SK-N-SH treated with all-trans-retinoic acid at 6 μM for 48 hours (cell line): ENCODE data around the gene ZNF578.

ENCODE experiments used
- ATAC-seq: fragments of 200-7000 bp; cut with Tn5 transposase; 3 replicates; pipeline ENCODE4 v1.9.1; 2020; ENCODE audit warnings: mild to moderate bottlenecking, moderate library complexity
- ARNTL ChIP-seq: fragments of 450-650 bp; formaldehyde crosslinking; IDR thresholded peaks from 2 replicates; pipeline ENCODE4 v1.5.0; 2020; ENCODE audit warnings: low read depth, mild to moderate bottlenecking, moderate library complexity, borderline replicate concordance
- BACH2 ChIP-seq: fragments of 250-450 bp; sonication (Bioruptor Pico); IDR thresholded peaks from 2 replicates; pipeline ENCODE4 v1.9.0; 2021; ENCODE audit warnings: mild to moderate bottlenecking, borderline replicate concordance
- CSDC2 ChIP-seq: fragments of 250-450 bp; sonication (Bioruptor Pico); IDR thresholded peaks from 2 replicates; pipeline ENCODE4 v1.5.0; 2020; ENCODE audit warnings: mild to moderate bottlenecking, moderate library complexity
- CSRNP3 ChIP-seq: fragments of 250-450 bp; sonication (Bioruptor Pico); IDR thresholded peaks from 2 replicates; pipeline ENCODE4 v1.5.1; 2021; ENCODE audit warnings: mild to moderate bottlenecking, moderate library complexity
- ESRRG ChIP-seq: fragments of 250-450 bp; sonication (Bioruptor Pico); IDR thresholded peaks from 2 replicates; pipeline ENCODE4 v1.6.1; 2021; ENCODE audit warnings: mild to moderate bottlenecking
- GLIS3 ChIP-seq: fragments of 250-450 bp; sonication (Bioruptor Pico); IDR thresholded peaks from 2 replicates; pipeline ENCODE4 v1.5.0; 2020; ENCODE audit warnings: mild to moderate bottlenecking, moderate library complexity
- ISL1 ChIP-seq: fragments of 250-450 bp; sonication (Bioruptor Pico); IDR thresholded peaks from 2 replicates; pipeline ENCODE4 v2.1.2; 2022; ENCODE audit warnings: mild to moderate bottlenecking, moderate library complexity
- OSR1 ChIP-seq: fragments of 250-450 bp; sonication (Bioruptor Pico); IDR thresholded peaks from 2 replicates; pipeline ENCODE4 v1.8.0; 2022; ENCODE audit warnings: moderate library complexity, mild to moderate bottlenecking, inconsistent platforms
- POU6F1 ChIP-seq: fragments of 250-450 bp; sonication (Bioruptor Pico); IDR thresholded peaks from 2 replicates; pipeline ENCODE4 v1.8.0; 2021; ENCODE audit warnings: low read depth, mild to moderate bottlenecking, moderate library complexity, borderline replicate concordance
- PPARA ChIP-seq: fragments of 250-450 bp; sonication (Bioruptor Pico); IDR thresholded peaks from 2 replicates; pipeline ENCODE4 v1.5.0; 2020; ENCODE audit warnings: mild to moderate bottlenecking, borderline replicate concordance
- RARB ChIP-seq: fragments of 250-450 bp; sonication (Bioruptor Pico); IDR thresholded peaks from 2 replicates; pipeline ENCODE4 v1.8.0; 2021; ENCODE audit warnings: mild to moderate bottlenecking, moderate library complexity
- SNAI2 ChIP-seq: fragments of 250-450 bp; sonication (Bioruptor Pico); IDR thresholded peaks from 2 replicates; pipeline ENCODE4 v1.5.0; 2020; ENCODE audit warnings: mild to moderate bottlenecking, moderate library complexity
- TCF4 ChIP-seq: fragments of 250-450 bp; sonication (Bioruptor Pico); IDR thresholded peaks from 2 replicates; pipeline ENCODE4 v1.8.0; 2021; ENCODE audit warnings: mild to moderate bottlenecking, moderate library complexity, borderline replicate concordance
- TOX ChIP-seq: fragments of 250-450 bp; sonication (Bioruptor Pico); IDR thresholded peaks from 2 replicates; pipeline ENCODE4 v1.8.0; 2021; ENCODE audit warnings: mild to moderate bottlenecking, moderate library complexity, borderline replicate concordance
- TSHZ2 ChIP-seq: fragments of 250-450 bp; sonication (Bioruptor Pico); IDR thresholded peaks from 2 replicates; pipeline ENCODE4 v1.5.0; 2020; ENCODE audit warnings: mild to moderate bottlenecking, moderate library complexity
- ZC3H10 ChIP-seq: fragments of 250-450 bp; sonication (Bioruptor Pico); IDR thresholded peaks from 2 replicates; pipeline ENCODE4 v1.5.1; 2021; ENCODE audit warnings: mild to moderate bottlenecking, moderate library complexity
- ZFP3 ChIP-seq: fragments of 250-450 bp; sonication (Bioruptor Pico); IDR thresholded peaks from 2 replicates; pipeline ENCODE4 v1.5.0; 2020; ENCODE audit warnings: mild to moderate bottlenecking, moderate library complexity
- ZNF565 ChIP-seq: fragments of 450-650 bp; formaldehyde crosslinking; conservative IDR thresholded peaks from 2 replicates; pipeline ENCODE4 v1.5.0; 2020; ENCODE audit warnings: low read depth, mild to moderate bottlenecking, moderate library complexity
- ZNF8 ChIP-seq: fragments of 450-650 bp; formaldehyde crosslinking; IDR thresholded peaks from 2 replicates; pipeline ENCODE4 v1.5.0; 2020; ENCODE audit warnings: mild to moderate bottlenecking, moderate library complexity

ZNF578 gene

GRCh38 chr19:52522551-52522950, 69.2 kb downstream of the ZNF578 start:
- no peak for ATAC-seq
- no peak for TF ChIP-seq CSDC2 (CRISPR knock-in tag)
- no peak for TF ChIP-seq POU6F1 (CRISPR knock-in tag)
- no peak for TF ChIP-seq ESRRG (CRISPR knock-in tag)
- TF ChIP-seq CSRNP3 (CRISPR knock-in tag), result no peak
- no peak for TF ChIP-seq ZFP3 (CRISPR knock-in tag)
- no peak for TF ChIP-seq TSHZ2 (CRISPR knock-in tag)
- TF ChIP-seq PPARA (CRISPR knock-in tag), result no peak
- TF ChIP-seq ZNF8 (CRISPR knock-in tag), result no peak
- no peak for TF ChIP-seq TCF4 (CRISPR knock-in tag)

- no peak for ATAC-seq
Measured at GRCh38 chr19:52524086-52524485, 70.7 kb downstream of the ZNF578 start.

More at GRCh38 chr19:52524086-52524485, 70.7 kb downstream of the ZNF578 start:
- no peak for TF ChIP-seq SNAI2 (CRISPR knock-in tag)
- TF ChIP-seq CSRNP3 (CRISPR knock-in tag), result no peak
- TF ChIP-seq ARNTL, result no peak
- TF ChIP-seq BACH2, result no peak
- no peak for TF ChIP-seq ZC3H10 (CRISPR knock-in tag)
- no peak for TF ChIP-seq CSDC2 (CRISPR knock-in tag)
- no peak for TF ChIP-seq POU6F1 (CRISPR knock-in tag)
- TF ChIP-seq TSHZ2 (CRISPR knock-in tag), result no peak
- no peak for TF ChIP-seq RARB (CRISPR knock-in tag)
- no peak for TF ChIP-seq OSR1 (CRISPR knock-in tag)
- no peak for TF ChIP-seq ZNF565 (CRISPR knock-in tag)
- TF ChIP-seq ISL1 (CRISPR knock-in tag), result no peak
- TF ChIP-seq TCF4 (CRISPR knock-in tag), result no peak
- TF ChIP-seq ZNF8 (CRISPR knock-in tag), result no peak
- no peak for TF ChIP-seq GLIS3
- no peak for TF ChIP-seq TOX (CRISPR knock-in tag)
